ENCODE data around the gene STAU1.
"Not testable (repeated sequence)": the region's sequence is repeated elsewhere in the genome, so short reads cannot be mapped to it uniquely, and the experiment has no call there.

Gene STAU1

GRCh38 chr20:49203011-49203410 lies 14.9 kb upstream of the STAU1 start:
- DNase-seq (ENCODE audit: low read depth), result no peak

- no peak for DNase-seq (ENCODE audit: low read depth)
Observed at GRCh38 chr20:49199729-49200293, 11.7 kb upstream of the STAU1 start.

- DNase-seq (ENCODE audit: low read depth), result not testable (repeated sequence)
Observed at GRCh38 chr20:49192944-49193518, 4.9 kb upstream of the STAU1 start.

GRCh38 chr20:49187330-49187850 lies 744 bp downstream of the STAU1 start:
- DNase-seq (ENCODE audit: low read depth), result peak; percentile 35

GRCh38 chr20:49186535-49187329 lies 1.4 kb downstream of the STAU1 start:
- peak; percentile 76 for DNase-seq (ENCODE audit: low read depth)

GRCh38 chr20:49185071-49185761 lies 2.9 kb downstream of the STAU1 start:
- no peak for DNase-seq (ENCODE audit: low read depth)

- no peak for DNase-seq (ENCODE audit: low read depth)
Observed at GRCh38 chr20:49184691-49185070, 3.5 kb downstream of the STAU1 start.

- not testable (repeated sequence) for DNase-seq (ENCODE audit: low read depth)
Observed at GRCh38 chr20:49184084-49184501, 4.0 kb downstream of the STAU1 start.

GRCh38 chr20:49183444-49183843 lies 4.7 kb downstream of the STAU1 start:
- DNase-seq (ENCODE audit: low read depth), result no peak

- no peak for DNase-seq (ENCODE audit: low read depth)
Observed at GRCh38 chr20:49181265-49181877, 6.8 kb downstream of the STAU1 start.

GRCh38 chr20:49179368-49180277 lies 8.5 kb downstream of the STAU1 start:
- no peak for DNase-seq (ENCODE audit: low read depth)

GRCh38 chr20:49174183-49174582 lies 14.0 kb downstream of the STAU1 start:
- DNase-seq (ENCODE audit: low read depth), result no peak

GRCh38 chr20:49172413-49172812 lies 15.7 kb downstream of the STAU1 start:
- DNase-seq (ENCODE audit: low read depth), result no peak

GRCh38 chr20:49171909-49172308 lies 16.2 kb downstream of the STAU1 start:
- DNase-seq (ENCODE audit: low read depth), result no peak

GRCh38 chr20:49170714-49171113 lies 17.4 kb downstream of the STAU1 start:
- DNase-seq (ENCODE audit: low read depth), result no peak

- no peak for DNase-seq (ENCODE audit: low read depth)
Observed at GRCh38 chr20:49169547-49169946, 18.6 kb downstream of the STAU1 start.

GRCh38 chr20:49168864-49169263 lies 19.3 kb downstream of the STAU1 start:
- not testable (repeated sequence) for DNase-seq (ENCODE audit: low read depth)

GRCh38 chr20:49167811-49168507 lies 20.2 kb downstream of the STAU1 start:
- DNase-seq (ENCODE audit: low read depth), result no peak

GRCh38 chr20:49166534-49167449 lies 21.3 kb downstream of the STAU1 start:
- no peak for DNase-seq (ENCODE audit: low read depth)
